Kidney epithelial cell (primary cell): ENCODE measurements around the gene ADAMTS9. TPM values are rescaled to one million over a fixed set of nuclear protein-coding genes. Genes with fewer than 3 reads are reported as not detected.

ENCODE experiments used
- DNase-seq: peaks from one replicate; pipeline ENCODE4 v3.0.0-alpha.2; 2010; ENCODE audit warnings: low read depth
- H3K27me3 ChIP-seq: 2 replicates; pipeline ENCODE4 v1.6.0; 2011; ENCODE audit warnings: low read length; ENCODE audit not compliant: control insufficient read depth, insufficient read depth
- H3K36me3 ChIP-seq: 2 replicates; pipeline ENCODE4 v1.5.1; 2011; ENCODE audit warnings: low read length; ENCODE audit not compliant: control insufficient read depth, insufficient read depth
- H3K4me3 ChIP-seq: 2 replicates; pipeline ENCODE4 v1.5.1; 2011; ENCODE audit warnings: low read depth, mild to moderate bottlenecking, control low read depth, low read length
- CTCF ChIP-seq: IDR thresholded peaks from 2 replicates; pipeline ENCODE4 v1.5.1; 2011; ENCODE audit warnings: mild to moderate bottlenecking, moderate library complexity, low read length, control low read depth, inconsistent platforms; ENCODE audit not compliant: insufficient read depth, poor library complexity, severe bottlenecking
- total RNA-seq: library from RNA; depleted of rRNA; stranded (reverse); fragments of >200 nt; gene quantifications from 2 replicates; pipeline ENCODE4 v1.2.3, GENCODE V29; 2015

Gene ADAMTS9
- total RNA-seq, 1 donor from 2014 or later, result 211 TPM

GRCh38 chr3:64533617-64534317 is 154.0 kb downstream of the ADAMTS9 start:
- Histone ChIP-seq H3K36me3 (no peaks in the 10 kb centered on the region), H3K27me3 (no peaks in the 10 kb centered on the region), H3K4me3 (no peak overlapping the region)
- TF ChIP-seq CTCF, result peak; percentile 92
- peak; percentile 56 for DNase-seq

GRCh38 chr3:64530434-64531049 is 157.3 kb downstream of the ADAMTS9 start:
- H3K27me3 ChIP-seq, result no peaks in the 10 kb centered on the region
- no peak for DNase-seq
- peaks cover 1% of the 10 kb centered on the region for H3K36me3 ChIP-seq
- H3K4me3 ChIP-seq, result no peak overlapping the region
- peak; percentile 69 for TF ChIP-seq CTCF

GRCh38 chr3:64523324-64523723 is 164.5 kb downstream of the ADAMTS9 start:
- H3K27me3 ChIP-seq, result no peaks in the 10 kb centered on the region
- no peak for TF ChIP-seq CTCF

GRCh38 chr3:64520334-64520733 is 167.5 kb downstream of the ADAMTS9 start:
- no peak for TF ChIP-seq CTCF
- H3K27me3 ChIP-seq, result no peaks in the 10 kb centered on the region

More at GRCh38 chr3:64523324-64523723, 164.5 kb downstream of the ADAMTS9 start:
- no peak for DNase-seq
- H3K36me3 ChIP-seq, result no peaks in the 10 kb centered on the region
- no peak overlapping the region for H3K4me3 ChIP-seq

GRCh38 chr3:64518950-64519349 is 168.8 kb downstream of the ADAMTS9 start:
- no peaks in the 10 kb centered on the region for H3K27me3 ChIP-seq
- H3K36me3 ChIP-seq, result no peaks in the 10 kb centered on the region
- H3K4me3 ChIP-seq, result no peak overlapping the region
- TF ChIP-seq CTCF, result no peak
- no peak for DNase-seq

More at GRCh38 chr3:64520334-64520733, 167.5 kb downstream of the ADAMTS9 start:
- H3K4me3 ChIP-seq, result no peak overlapping the region
- H3K36me3 ChIP-seq, result no peaks in the 10 kb centered on the region
- DNase-seq, result no peak
